ENCODE results near the gene DIP2C. TPM values are rescaled to one million over a fixed set of nuclear protein-coding genes. Genes with fewer than 3 reads are reported as not detected.

The DIP2C gene
- total RNA-seq, 4 donors from 2014 or later: 13.4 to 32.0 (median 18.4) TPM

DNA sequence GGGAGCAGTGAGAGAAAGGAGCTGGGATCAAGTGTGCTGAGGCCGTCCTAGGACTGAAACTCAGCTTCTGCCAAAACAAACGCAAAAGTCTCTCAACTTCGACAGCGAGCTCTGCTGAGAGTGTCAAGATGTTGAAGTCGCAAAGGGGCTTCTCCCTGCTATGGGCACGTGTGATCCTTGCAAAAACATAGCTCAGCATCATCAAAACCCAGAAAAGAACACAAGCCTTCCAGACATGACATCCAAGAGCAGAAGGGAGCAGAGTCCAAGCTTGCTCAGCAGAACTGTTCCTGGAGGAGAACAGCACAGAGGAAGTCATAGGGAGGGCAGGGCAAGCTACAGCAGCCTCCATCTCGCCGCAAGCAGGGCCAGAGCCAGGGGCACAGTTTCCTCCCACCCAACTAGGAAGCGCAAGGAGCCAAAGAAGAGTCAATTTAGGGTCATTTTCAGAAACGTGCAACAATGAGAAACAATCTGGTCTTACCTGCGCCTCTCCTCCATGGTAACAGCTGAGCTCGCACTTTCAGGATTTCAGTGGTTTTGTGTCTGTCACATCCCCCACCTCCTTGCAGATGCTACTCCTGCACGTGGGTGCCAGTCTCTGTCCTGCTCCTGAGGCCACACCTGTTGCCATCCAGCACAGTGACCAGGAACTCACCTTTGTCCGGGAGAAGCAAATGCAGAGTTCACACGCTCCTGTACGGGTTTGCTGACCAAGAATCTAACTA lies 113.9 kb downstream of the DIP2C start:
- no peaks in the 10 kb centered on the region for H3K27me3 ChIP-seq
- H3K4me3 ChIP-seq: no peak overlapping the region
- in situ Hi-C loops (cut with MboI; ENCODE audit: low pct_ligation_motif_present in 1 of 4, low pct_unique_long_range_greater_than_20kb in 1 of 4, low sequenced_read_pairs in 3 of 4): no loop called here
- WGBS, 2 donors (ENCODE audit: low coverage in 1 of 2): 65 to 72% methylated on average over 5 to 16 of the region's 16 CpGs
- no peaks in the 10 kb centered on the region for H3K9me3 ChIP-seq
- H3K36me3 ChIP-seq: no peaks in the 10 kb centered on the region
- H3K27ac ChIP-seq: no peak overlapping the region
- peaks cover 0 to 24% (median 16%) of the 10 kb centered on the region in 4 donors for H3K4me1 ChIP-seq
- intact Hi-C loops (cut with DNase I; ENCODE audit: low total_unique reads): no loop called here
- DNase-seq: no peak
- TF ChIP-seq, protein P1, sequence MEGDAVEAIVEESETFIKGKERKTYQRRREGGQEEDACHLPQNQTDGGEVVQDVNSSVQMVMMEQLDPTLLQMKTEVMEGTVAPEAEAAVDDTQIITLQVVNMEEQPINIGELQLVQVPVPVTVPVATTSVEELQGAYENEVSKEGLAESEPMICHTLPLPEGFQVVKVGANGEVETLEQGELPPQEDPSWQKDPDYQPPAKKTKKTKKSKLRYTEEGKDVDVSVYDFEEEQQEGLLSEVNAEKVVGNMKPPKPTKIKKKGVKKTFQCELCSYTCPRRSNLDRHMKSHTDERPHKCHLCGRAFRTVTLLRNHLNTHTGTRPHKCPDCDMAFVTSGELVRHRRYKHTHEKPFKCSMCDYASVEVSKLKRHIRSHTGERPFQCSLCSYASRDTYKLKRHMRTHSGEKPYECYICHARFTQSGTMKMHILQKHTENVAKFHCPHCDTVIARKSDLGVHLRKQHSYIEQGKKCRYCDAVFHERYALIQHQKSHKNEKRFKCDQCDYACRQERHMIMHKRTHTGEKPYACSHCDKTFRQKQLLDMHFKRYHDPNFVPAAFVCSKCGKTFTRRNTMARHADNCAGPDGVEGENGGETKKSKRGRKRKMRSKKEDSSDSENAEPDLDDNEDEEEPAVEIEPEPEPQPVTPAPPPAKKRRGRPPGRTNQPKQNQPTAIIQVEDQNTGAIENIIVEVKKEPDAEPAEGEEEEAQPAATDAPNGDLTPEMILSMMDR (IDR thresholded peaks at IDR 0.05): no peak
- TF ChIP-seq EP300 (IDR thresholded peaks at IDR 0.05; ENCODE audit: low read depth) (no peak), POLR2A (IDR thresholded peaks at IDR 0.05) (no peak), POLR2AphosphoS5 (IDR thresholded peaks at IDR 0.05) (no peak)

DNA sequence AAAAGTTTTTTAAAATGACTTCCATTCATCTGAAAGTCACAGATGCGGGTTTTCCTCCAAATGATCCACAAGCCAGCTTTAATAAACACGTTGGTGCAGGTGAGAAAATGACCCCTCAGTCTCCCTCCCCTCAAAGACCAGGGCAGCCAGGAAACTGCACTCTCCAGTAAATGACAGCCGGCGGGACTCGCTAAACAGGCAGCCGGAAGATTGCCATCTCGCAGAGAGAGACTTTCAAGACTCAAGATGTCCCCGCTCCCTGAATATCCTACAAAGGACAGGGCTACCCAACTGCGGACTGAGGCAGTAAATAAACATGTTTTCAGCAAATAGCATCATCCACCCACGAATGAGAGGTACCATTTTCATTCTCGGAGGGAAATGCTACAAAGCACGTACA lies 116.8 kb downstream of the DIP2C start:
- H3K4me3 ChIP-seq: no peak overlapping the region
- no peak for DNase-seq
- peak overlapping the region in 2 of 4 donors; percentile 66 to 74 for H3K27ac ChIP-seq
- no peaks in the 10 kb centered on the region for H3K36me3 ChIP-seq
- TF ChIP-seq, protein P1 (IDR thresholded peaks at IDR 0.05): no peak
- no peak for TF ChIP-seq POLR2AphosphoS5 (IDR thresholded peaks at IDR 0.05)
- no peak for TF ChIP-seq EP300 (IDR thresholded peaks at IDR 0.05; ENCODE audit: low read depth)
- no peak for TF ChIP-seq POLR2A (IDR thresholded peaks at IDR 0.05)
- in situ Hi-C loops (cut with MboI; ENCODE audit: low pct_ligation_motif_present in 1 of 4, low pct_unique_long_range_greater_than_20kb in 1 of 4, low sequenced_read_pairs in 3 of 4) (no loop called here), intact Hi-C loops (cut with DNase I; ENCODE audit: low total_unique reads) (loop anchor here (1.0 kb wide), 1 partner anchor 30 kb away; no protein-coding TSS in a partner anchor)
- no peaks in the 10 kb centered on the region for H3K9me3 ChIP-seq
- no peaks in the 10 kb centered on the region for H3K27me3 ChIP-seq
- H3K4me1 ChIP-seq: peaks cover 0 to 25% (median 18%) of the 10 kb centered on the region in 4 donors
- WGBS, 2 donors (ENCODE audit: low coverage in 1 of 2): 82 to 86% methylated on average over 8 to 12 of the region's 12 CpGs

DNA sequence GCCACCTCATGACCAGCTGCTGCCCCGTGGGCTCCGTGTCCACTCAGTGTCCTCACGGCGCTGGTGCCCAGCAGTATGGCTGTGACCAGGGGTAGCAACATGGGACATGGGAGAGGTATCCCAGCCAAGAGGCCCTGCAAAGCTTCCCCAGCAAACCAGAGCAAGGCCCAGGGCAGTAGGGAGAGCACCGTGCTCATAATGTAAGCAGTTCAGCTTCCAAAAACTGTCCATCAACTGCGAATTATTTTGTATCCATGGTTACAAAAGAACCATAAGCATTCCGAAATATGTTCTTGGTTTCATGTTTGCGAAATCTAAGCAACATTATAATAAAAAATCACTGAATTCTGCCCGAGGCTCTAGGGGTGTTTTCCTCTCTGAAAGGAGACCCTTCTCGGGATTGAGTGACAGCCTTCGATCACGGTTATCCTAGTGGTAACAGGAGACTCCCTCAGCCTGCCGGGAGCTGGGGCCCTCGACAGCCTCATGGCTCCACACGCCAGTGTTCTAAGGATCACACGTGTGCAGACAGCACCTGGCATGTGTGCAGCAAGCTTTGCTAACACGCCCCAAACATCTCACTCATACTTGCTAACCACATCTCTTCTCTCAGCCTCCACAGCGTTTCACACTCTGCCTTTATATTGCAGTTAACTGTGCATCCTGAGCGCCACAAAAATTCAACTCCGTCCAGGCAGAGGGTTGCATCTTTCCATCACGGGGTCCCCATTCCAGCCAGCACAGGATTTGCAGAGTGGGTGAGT lies 117.6 kb downstream of the DIP2C start:
- TF ChIP-seq POLR2A (IDR thresholded peaks at IDR 0.05) (no peak), EP300 (IDR thresholded peaks at IDR 0.05; ENCODE audit: low read depth) (no peak), POLR2AphosphoS5 (IDR thresholded peaks at IDR 0.05) (no peak)
- TF ChIP-seq, protein P1 (IDR thresholded peaks at IDR 0.05): no peak
- H3K4me3 ChIP-seq: no peak overlapping the region
- no peaks in the 10 kb centered on the region for H3K9me3 ChIP-seq
- intact Hi-C loops (cut with DNase I; ENCODE audit: low total_unique reads): loop anchor here (1.0 kb wide), 1 partner anchor 30 kb away; no protein-coding TSS in a partner anchor
- in situ Hi-C loops (cut with MboI; ENCODE audit: low pct_ligation_motif_present in 1 of 4, low pct_unique_long_range_greater_than_20kb in 1 of 4, low sequenced_read_pairs in 3 of 4): no loop called here
- H3K27ac ChIP-seq: peak overlapping the region; percentile 42 to 74 (median 58)
- no peaks in the 10 kb centered on the region for H3K27me3 ChIP-seq
- peaks cover 0 to 26% (median 18%) of the 10 kb centered on the region in 4 donors for H3K4me1 ChIP-seq
- H3K36me3 ChIP-seq: no peaks in the 10 kb centered on the region
- DNase-seq: no peak
- WGBS, 2 donors (ENCODE audit: low coverage in 1 of 2): 70 to 77% methylated on average over 8 to 21 of the region's 21 CpGs

DNA sequence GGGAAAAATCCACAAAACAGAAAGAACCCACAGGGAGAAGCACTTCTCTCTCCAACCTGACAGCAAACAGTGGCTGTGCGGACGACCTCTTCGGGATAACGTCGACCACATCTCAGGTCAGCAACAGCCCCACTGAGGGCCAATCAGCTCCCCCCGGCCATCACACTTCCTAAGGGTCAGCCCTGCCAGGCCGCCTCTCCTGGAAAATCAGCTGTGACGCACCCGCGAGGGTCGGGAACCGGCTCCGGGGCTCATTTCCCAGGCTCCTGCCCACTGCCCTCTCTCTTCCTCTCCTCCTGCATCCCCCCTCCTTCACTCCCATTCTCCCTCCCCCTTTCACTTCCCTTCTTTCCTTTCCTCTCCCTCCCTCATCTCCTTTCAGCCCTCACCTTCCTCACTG lies 118.3 kb downstream of the DIP2C start:
- peaks cover 0 to 33% (median 18%) of the 10 kb centered on the region in 4 donors for H3K4me1 ChIP-seq
- H3K27ac ChIP-seq: peak overlapping the region; percentile 42 to 74 (median 58)
- intact Hi-C loops (cut with DNase I; ENCODE audit: low total_unique reads) (no loop called here), in situ Hi-C loops (cut with MboI; ENCODE audit: low pct_ligation_motif_present in 1 of 4, low pct_unique_long_range_greater_than_20kb in 1 of 4, low sequenced_read_pairs in 3 of 4) (no loop called here)
- H3K27me3 ChIP-seq: no peaks in the 10 kb centered on the region
- H3K36me3 ChIP-seq: no peaks in the 10 kb centered on the region
- TF ChIP-seq POLR2AphosphoS5 (IDR thresholded peaks at IDR 0.05) (no peak), POLR2A (IDR thresholded peaks at IDR 0.05) (no peak), EP300 (IDR thresholded peaks at IDR 0.05; ENCODE audit: low read depth) (no peak)
- TF ChIP-seq, protein P1 (IDR thresholded peaks at IDR 0.05): no peak
- no peak for DNase-seq
- WGBS, 2 donors (ENCODE audit: low coverage in 1 of 2): 71 to 78% methylated on average over 8 to 13 of the region's 13 CpGs
- no peak overlapping the region for H3K4me3 ChIP-seq
- no peaks in the 10 kb centered on the region for H3K9me3 ChIP-seq

Data from transverse colon (tissue), 4 donors.